ENCODE measurements around the gene DES. TPM values are rescaled to one million over a fixed set of nuclear protein-coding genes. Genes with fewer than 3 reads are reported as not detected.
A peak's percentile ranks its signal among the peaks of the same experiment; 100 is the strongest.

DES gene
- total RNA-seq, 1 experiment from 2014 or later, result 1.6 TPM

GRCh38 chr2:219458996-219459395 is 40.8 kb downstream of the DES start:
- CTCF ChIA-PET, result interaction anchor here (0.6 to 5.6 kb wide), 37 partner anchors 10 to 181 kb away, joined by 3 to 121 read pairs (median 9); partner anchors contain the start of genes CHPF, DES, DNAJB2 and DNPEP

GRCh38 chr2:219459460-219460311 is 41.5 kb downstream of the DES start:
- no peaks in the 10 kb centered on the region for H3K9me3 Mint-ChIP-seq
- H3K36me3 Mint-ChIP-seq, result peaks cover 8% of the 10 kb centered on the region; the same call in 1 of the 2 replicates
- ChIA-PET POLR2A (interaction anchor here (1.0 to 1.2 kb wide), 3 partner anchors 11 to 50 kb away, joined by 3 to 4 read pairs (median 3); partner anchors contain the start of gene GMPPA), CTCF (interaction anchor here (0.6 to 5.6 kb wide), 49 partner anchors 9 to 215 kb away, joined by 3 to 121 read pairs (median 6); partner anchors contain the start of genes CHPF, DES, DNAJB2 and DNPEP)
- peaks cover 31% of the 10 kb centered on the region for H3K4me1 Mint-ChIP-seq
- no peaks in the 10 kb centered on the region for H3K27me3 Mint-ChIP-seq (ENCODE audit: low read depth)
- ATAC-seq, result peak; percentile 65
- peak overlapping the region; percentile 30; the same call in 1 of the 2 replicates for H3K4me3 Mint-ChIP-seq
- peak; percentile 85 for DNase-seq (ENCODE audit: low spot score)
- TF ChIP-seq, protein P1, sequence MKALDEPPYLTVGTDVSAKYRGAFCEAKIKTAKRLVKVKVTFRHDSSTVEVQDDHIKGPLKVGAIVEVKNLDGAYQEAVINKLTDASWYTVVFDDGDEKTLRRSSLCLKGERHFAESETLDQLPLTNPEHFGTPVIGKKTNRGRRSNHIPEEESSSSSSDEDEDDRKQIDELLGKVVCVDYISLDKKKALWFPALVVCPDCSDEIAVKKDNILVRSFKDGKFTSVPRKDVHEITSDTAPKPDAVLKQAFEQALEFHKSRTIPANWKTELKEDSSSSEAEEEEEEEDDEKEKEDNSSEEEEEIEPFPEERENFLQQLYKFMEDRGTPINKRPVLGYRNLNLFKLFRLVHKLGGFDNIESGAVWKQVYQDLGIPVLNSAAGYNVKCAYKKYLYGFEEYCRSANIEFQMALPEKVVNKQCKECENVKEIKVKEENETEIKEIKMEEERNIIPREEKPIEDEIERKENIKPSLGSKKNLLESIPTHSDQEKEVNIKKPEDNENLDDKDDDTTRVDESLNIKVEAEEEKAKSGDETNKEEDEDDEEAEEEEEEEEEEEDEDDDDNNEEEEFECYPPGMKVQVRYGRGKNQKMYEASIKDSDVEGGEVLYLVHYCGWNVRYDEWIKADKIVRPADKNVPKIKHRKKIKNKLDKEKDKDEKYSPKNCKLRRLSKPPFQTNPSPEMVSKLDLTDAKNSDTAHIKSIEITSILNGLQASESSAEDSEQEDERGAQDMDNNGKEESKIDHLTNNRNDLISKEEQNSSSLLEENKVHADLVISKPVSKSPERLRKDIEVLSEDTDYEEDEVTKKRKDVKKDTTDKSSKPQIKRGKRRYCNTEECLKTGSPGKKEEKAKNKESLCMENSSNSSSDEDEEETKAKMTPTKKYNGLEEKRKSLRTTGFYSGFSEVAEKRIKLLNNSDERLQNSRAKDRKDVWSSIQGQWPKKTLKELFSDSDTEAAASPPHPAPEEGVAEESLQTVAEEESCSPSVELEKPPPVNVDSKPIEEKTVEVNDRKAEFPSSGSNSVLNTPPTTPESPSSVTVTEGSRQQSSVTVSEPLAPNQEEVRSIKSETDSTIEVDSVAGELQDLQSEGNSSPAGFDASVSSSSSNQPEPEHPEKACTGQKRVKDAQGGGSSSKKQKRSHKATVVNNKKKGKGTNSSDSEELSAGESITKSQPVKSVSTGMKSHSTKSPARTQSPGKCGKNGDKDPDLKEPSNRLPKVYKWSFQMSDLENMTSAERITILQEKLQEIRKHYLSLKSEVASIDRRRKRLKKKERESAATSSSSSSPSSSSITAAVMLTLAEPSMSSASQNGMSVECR (CRISPR knock-in tag; IDR thresholded peaks at IDR 0.05; ENCODE audit: borderline replicate concordance), result 0 out of 2 replicates have a peak, but pooled peaks have one; percentile 31
- TF ChIP-seq ETV6 (CRISPR knock-in tag; IDR thresholded peaks at IDR 0.05) (no peak), STAT6 (CRISPR knock-in tag; conservative IDR thresholded peaks at IDR 0.05; ENCODE audit: low read depth) (no peak), ZMAT4 (CRISPR knock-in tag; IDR thresholded peaks at IDR 0.05) (no peak), SMAD3 (CRISPR knock-in tag; IDR thresholded peaks at IDR 0.05; ENCODE audit: borderline replicate concordance) (no peak), ZNF121 (CRISPR knock-in tag; IDR thresholded peaks at IDR 0.05) (peak; percentile 97)
- TF ChIP-seq, protein P2, sequence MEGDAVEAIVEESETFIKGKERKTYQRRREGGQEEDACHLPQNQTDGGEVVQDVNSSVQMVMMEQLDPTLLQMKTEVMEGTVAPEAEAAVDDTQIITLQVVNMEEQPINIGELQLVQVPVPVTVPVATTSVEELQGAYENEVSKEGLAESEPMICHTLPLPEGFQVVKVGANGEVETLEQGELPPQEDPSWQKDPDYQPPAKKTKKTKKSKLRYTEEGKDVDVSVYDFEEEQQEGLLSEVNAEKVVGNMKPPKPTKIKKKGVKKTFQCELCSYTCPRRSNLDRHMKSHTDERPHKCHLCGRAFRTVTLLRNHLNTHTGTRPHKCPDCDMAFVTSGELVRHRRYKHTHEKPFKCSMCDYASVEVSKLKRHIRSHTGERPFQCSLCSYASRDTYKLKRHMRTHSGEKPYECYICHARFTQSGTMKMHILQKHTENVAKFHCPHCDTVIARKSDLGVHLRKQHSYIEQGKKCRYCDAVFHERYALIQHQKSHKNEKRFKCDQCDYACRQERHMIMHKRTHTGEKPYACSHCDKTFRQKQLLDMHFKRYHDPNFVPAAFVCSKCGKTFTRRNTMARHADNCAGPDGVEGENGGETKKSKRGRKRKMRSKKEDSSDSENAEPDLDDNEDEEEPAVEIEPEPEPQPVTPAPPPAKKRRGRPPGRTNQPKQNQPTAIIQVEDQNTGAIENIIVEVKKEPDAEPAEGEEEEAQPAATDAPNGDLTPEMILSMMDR (IDR thresholded peaks at IDR 0.05), result peak; percentile 94
- H3K27ac Mint-ChIP-seq, result no peak overlapping the region; the same call in 1 of the 2 replicates

More at GRCh38 chr2:219458996-219459395, 40.8 kb downstream of the DES start:
- Mint-ChIP-seq H3K9me3 (no peaks in the 10 kb centered on the region), H3K27me3 (ENCODE audit: low read depth) (no peaks in the 10 kb centered on the region), H3K4me3 (no peak overlapping the region), H3K27ac (no peak overlapping the region), H3K4me1 (peaks cover 31% of the 10 kb centered on the region), H3K36me3 (peaks cover 8% of the 10 kb centered on the region; the same call in 1 of the 2 replicates)
- no peak for TF ChIP-seq GRHL2 (CRISPR knock-in tag; IDR thresholded peaks at IDR 0.05; ENCODE audit: insufficient replicate concordance, severe bottlenecking)
- no peak for TF ChIP-seq ZNF232 (CRISPR knock-in tag; IDR thresholded peaks at IDR 0.05)
- TF ChIP-seq TCF7 (CRISPR knock-in tag; IDR thresholded peaks at IDR 0.05; ENCODE audit: low read depth), result no peak
- TF ChIP-seq, protein P3, sequence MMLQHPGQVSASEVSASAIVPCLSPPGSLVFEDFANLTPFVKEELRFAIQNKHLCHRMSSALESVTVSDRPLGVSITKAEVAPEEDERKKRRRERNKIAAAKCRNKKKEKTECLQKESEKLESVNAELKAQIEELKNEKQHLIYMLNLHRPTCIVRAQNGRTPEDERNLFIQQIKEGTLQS (CRISPR knock-in tag; conservative IDR thresholded peaks at IDR 0.05), result no peak
- TF ChIP-seq ZNF416 (CRISPR knock-in tag; IDR thresholded peaks at IDR 0.05), result no peak
- ATAC-seq (no peak), DNase-seq (ENCODE audit: low spot score) (no peak)
- POLR2A ChIA-PET, result interaction anchor here (1.5 kb wide), 1 partner anchor 10 kb away, joined by 8 read pairs; no protein-coding TSS in a partner anchor

All from WTC11 (cell line).